BJ (cell line): Measurements from ENCODE around the gene MORN3. TPM values are rescaled to one million over a fixed set of nuclear protein-coding genes. Genes with fewer than 3 reads are reported as not detected.
"Not testable (repeated sequence)": the region's sequence is repeated elsewhere in the genome, so short reads cannot be mapped to it uniquely, and the experiment has no call there.

Experiments used
- CTCF ChIA-PET: fragments of 350-600 bp; formaldehyde crosslinking; extraction: SDS; loops from one replicate; lab custom pipeline; 2021; ENCODE audit warnings: antibody characterized with exemption, inconsistent platforms; lab: Yijun Ruan, JAX
- POLR2A ChIA-PET: fragments of 300-600 bp; sonication (Branson Sonifier 250); formaldehyde crosslinking; extraction: SDS; loops from one replicate; lab custom pipeline; 2021; ENCODE audit warnings: antibody characterized with exemption; lab: Charles Lee
- DNase-seq: peaks from one replicate; pipeline ENCODE4 v3.0.0-alpha.2; 2011; ENCODE audit warnings: low read depth
- H3K27me3 ChIP-seq: 2 replicates; pipeline ENCODE4 v1.6.0; 2011; ENCODE audit warnings: low read length; ENCODE audit not compliant: control insufficient read depth, insufficient read depth
- H3K36me3 ChIP-seq: 2 replicates; pipeline ENCODE4 v1.5.1; 2011; ENCODE audit warnings: low read length; ENCODE audit not compliant: control insufficient read depth, insufficient read depth
- H3K4me3 ChIP-seq: 2 replicates; pipeline ENCODE4 v1.5.1; 2011; ENCODE audit warnings: low read depth, mild to moderate bottlenecking, control low read depth, low read length
- CTCF ChIP-seq: IDR thresholded peaks from 2 replicates; pipeline ENCODE4 v1.5.1; 2011; ENCODE audit warnings: low read depth, mild to moderate bottlenecking, control low read depth, inconsistent platforms, low read length, moderate library complexity; ENCODE audit not compliant: insufficient read depth
- polyA plus RNA-seq: library from polyadenylated mRNA; depleted of rRNA; stranded (reverse); fragments of >200 nt; gene quantifications from 2 replicates; pipeline ENCODE4 v1.2.3, GENCODE V29; 2011

MORN3 gene
- polyA plus RNA-seq, 1 experiment: 0.28 TPM

- TF ChIP-seq CTCF: no peak
- Histone ChIP-seq H3K36me3 (no peaks in the 10 kb centered on the region; the same call in 1 of the 2 replicates), H3K27me3 (no peaks in the 10 kb centered on the region), H3K4me3 (peak overlapping the region; percentile 100)
- ChIA-PET CTCF (interaction anchor here (0.7 to 7.1 kb wide), 9 partner anchors 10 to 721 kb away, joined by 3 to 42 read pairs (median 5); partner anchors contain the start of genes PSMD9 and RHOF), POLR2A (interaction anchor here (0.7 kb wide), 1 partner anchor 22 kb away, joined by 3 read pairs; no protein-coding TSS in a partner anchor)
- no peak for DNase-seq
These were observed 42.1 kb upstream of the MORN3 start for GRCh38 chr12:121711361-121712189.

DNA sequence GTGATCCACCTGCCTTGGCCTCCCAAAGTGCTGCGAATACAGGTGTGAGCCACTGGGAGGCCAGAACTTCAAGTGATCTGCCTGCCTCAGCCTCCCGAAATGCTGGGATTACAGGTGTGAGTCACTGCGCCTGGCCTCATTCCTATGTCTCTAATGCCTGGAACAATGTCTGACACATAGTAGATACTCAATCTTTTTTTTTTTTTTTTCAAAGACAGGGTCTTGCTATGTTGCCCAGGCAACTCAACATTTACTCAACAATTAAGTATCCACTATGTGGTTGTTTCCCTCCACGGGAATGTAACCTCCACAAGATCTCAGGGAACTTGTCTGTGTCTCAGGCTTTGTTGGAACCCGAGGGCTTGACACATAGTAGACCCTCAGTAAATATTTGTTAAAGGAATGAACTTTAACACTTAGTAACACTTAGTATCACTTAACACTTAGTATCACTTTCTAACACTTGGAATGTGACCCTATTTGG, 40.1 kb upstream of the MORN3 start:
- no peak for DNase-seq
- Histone ChIP-seq H3K36me3 (no peaks in the 10 kb centered on the region), H3K4me3 (no peak overlapping the region), H3K27me3 (no peaks in the 10 kb centered on the region)
- TF ChIP-seq CTCF: no peak
- CTCF ChIA-PET: interaction anchor here (0.6 to 7.1 kb wide), 4 partner anchors 9 to 86 kb away, joined by 3 to 42 read pairs (median 3); partner anchors contain the start of gene RHOF
- POLR2A ChIA-PET: no interaction called here

- DNase-seq, H3K27me3 ChIP-seq, H3K4me3 ChIP-seq, POLR2A ChIA-PET, H3K36me3 ChIP-seq: not testable (repeated sequence)
- CTCF ChIA-PET: interaction anchor here (0.6 to 7.1 kb wide), 5 partner anchors 8 to 86 kb away, joined by 3 to 42 read pairs (median 3); partner anchors contain the start of gene RHOF
These were observed 39.6 kb upstream of the MORN3 start for GRCh38 chr12:121709064-121709424.

GRCh38 chr12:121708313-121709063, 39.0 kb upstream of the MORN3 start:
- ChIA-PET CTCF (interaction anchor here (1.2 to 7.1 kb wide), 2 partner anchors 64 to 87 kb away, joined by 3 to 42 read pairs; partner anchors contain the start of gene RHOF), POLR2A (no interaction called here)
- no peaks in the 10 kb centered on the region for H3K27me3 ChIP-seq
- no peaks in the 10 kb centered on the region for H3K36me3 ChIP-seq
- no peak for TF ChIP-seq CTCF
- no peak overlapping the region for H3K4me3 ChIP-seq
- DNase-seq: no peak

GRCh38 chr12:121705514-121705913, 36.1 kb upstream of the MORN3 start:
- Histone ChIP-seq H3K27me3 (no peaks in the 10 kb centered on the region), H3K36me3 (no peaks in the 10 kb centered on the region), H3K4me3 (no peak overlapping the region)
- DNase-seq: no peak
- CTCF ChIA-PET: interaction anchor here (2.0 to 11.8 kb wide), 2 partner anchors 68 to 90 kb away, joined by 11 to 119 read pairs; partner anchors contain the start of gene RHOF
- TF ChIP-seq CTCF: no peak
- POLR2A ChIA-PET: interaction anchor here (0.6 kb wide), 1 partner anchor 153 kb away, joined by 23 read pairs; no protein-coding TSS in a partner anchor
